K562 (cell line): ENCODE results near the gene HRH1. TPM values are rescaled to one million over a fixed set of nuclear protein-coding genes. Genes with fewer than 3 reads are reported as not detected.

Experiments
- BACH1 ChIP-seq: fragments of 200-800 bp; sonication (Bioruptor generic); IDR thresholded peaks from 2 replicates; pipeline ENCODE4 v1.6.1; 2016; ENCODE audit warnings: missing genetic modification characterization, missing compliant biosample characterization
- E2F5 ChIP-seq: sonication (generic); formaldehyde crosslinking; IDR thresholded peaks from 2 replicates; pipeline ENCODE4 v1.8.0; 2022; ENCODE audit warnings: mild to moderate bottlenecking, missing genetic modification reagents
- FOS ChIP-seq: IDR thresholded peaks from 3 replicates; pipeline ENCODE4 v1.6.1; 2011; ENCODE audit not compliant: insufficient read length; ENCODE audit errors: extremely low read depth
- HNRNPK ChIP-seq: fragments of 200-400 bp; formaldehyde crosslinking; IDR thresholded peaks from one replicate; pipeline ENCODE4 v1.6.1; 2018; ENCODE audit warnings: mild to moderate bottlenecking, low read depth, low read length; ENCODE audit not compliant: poor library complexity, severe bottlenecking
- HNRNPLL ChIP-seq: fragments of 200-400 bp; formaldehyde crosslinking; IDR thresholded peaks from 2 replicates; pipeline ENCODE4 v1.6.1; 2017; ENCODE audit warnings: low read length, low read depth, mild to moderate bottlenecking; ENCODE audit not compliant: poor library complexity, severe bottlenecking
- NFE2 ChIP-seq: IDR thresholded peaks from 2 replicates; pipeline ENCODE4 v1.6.1; 2014; ENCODE audit warnings: antibody characterized with exemption, low read depth
- NR3C1 ChIP-seq: sonication (generic); formaldehyde crosslinking; IDR thresholded peaks from 2 replicates; pipeline ENCODE4 v1.8.1; 2022; ENCODE audit warnings: missing genetic modification reagents
- PHF20 ChIP-seq: fragments of 450-650 bp; IDR thresholded peaks from 2 replicates; pipeline ENCODE4 v1.6.1; 2018; ENCODE audit not compliant: partially characterized antibody
- POLR2AphosphoS2 ChIP-seq: IDR thresholded peaks from 2 replicates; pipeline ENCODE4 v1.6.1; 2012; ENCODE audit warnings: low read length, improper control_type of control experiment
- RAD21 ChIP-seq, 2 experiments: fragments of 250-450 bp in 1 of 2; fragments of 450-650 bp in 1 of 2; sonication (Bioruptor Pico) in 1 of 2; formaldehyde crosslinking in 1 of 2; IDR thresholded peaks in 1 of 2; conservative IDR thresholded peaks in 1 of 2; 2 replicates each; pipeline versions ENCODE4 v1.4.0 to v1.8.0; 2020 to 2022; ENCODE audit warnings: mild to moderate bottlenecking in 2 of 2, moderate library complexity in 1 of 2
- RBM34 ChIP-seq: fragments of 200-400 bp; formaldehyde crosslinking; IDR thresholded peaks from 2 replicates; pipeline ENCODE4 v1.6.1; 2018; ENCODE audit warnings: low read length, borderline replicate concordance; ENCODE audit not compliant: insufficient read depth
- TEAD2 ChIP-seq: fragments of 450-650 bp; IDR thresholded peaks from 2 replicates; pipeline ENCODE4 v1.6.1; 2016; ENCODE audit warnings: missing genetic modification characterization, control low read depth, missing compliant biosample characterization
- XRCC5 ChIP-seq: fragments of 200-400 bp; formaldehyde crosslinking; IDR thresholded peaks from 2 replicates; pipeline ENCODE4 v1.6.1; 2017; ENCODE audit warnings: low read depth, mild to moderate bottlenecking, low read length
- ZNF398 ChIP-seq: fragments of 250-450 bp; sonication (Bioruptor Pico); IDR thresholded peaks from 2 replicates; pipeline ENCODE4 v1.8.0; 2021; ENCODE audit warnings: moderate library complexity, mild to moderate bottlenecking, inconsistent platforms
- ZNF639 ChIP-seq, 2 experiments: fragments of 200-800 bp in 1 of 2; sonication (Bioruptor generic) in 1 of 2; sonication (generic) in 1 of 2; formaldehyde crosslinking in 1 of 2; IDR thresholded peaks in 1 of 2; conservative IDR thresholded peaks in 1 of 2; 2 replicates each; pipeline versions ENCODE4 v1.5.0 to v1.6.1; 2016 to 2020; ENCODE audit warnings: missing compliant biosample characterization in 1 of 2, missing genetic modification characterization in 1 of 2, missing genetic modification reagents in 1 of 2
- ZNF668 ChIP-seq: fragments of 250-450 bp; sonication (Bioruptor Pico); IDR thresholded peaks from 2 replicates; pipeline ENCODE4 v1.8.0; 2022; ENCODE audit warnings: mild to moderate bottlenecking, inconsistent platforms
- polyA plus RNA-seq, 8 experiments: library from polyadenylated mRNA; depleted of rRNA in 4 of 8; stranded (reverse) in 5 of 8; unstranded in 3 of 8; fragments of >200 nt; fragmentation: Nextera tagmentation in 2 of 8; fragmentation: Illumina TruSeq in 1 of 8; extraction: Ambion mirVana in 2 of 8; extraction: Trizol in 1 of 8; gene quantifications; 2 replicates each; pipeline versions ENCODE4 v1.2.1 to v1.2.3, GENCODE V29; 2011 to 2014; ENCODE audit warnings: inconsistent platforms in 1 of 8, missing spikeins in 1 of 8
- total RNA-seq, 7 experiments: library from RNA; depleted of rRNA in 6 of 7; stranded (reverse); fragments of >200 nt in 6 of 7; fragmentation: Illumina TruSeq in 2 of 7; extraction: Trizol in 2 of 7; gene quantifications; 2 replicates each; pipeline versions ENCODE4 v1.2.1 to v1.2.3, GENCODE V29; 2011 to 2021; ENCODE audit warnings: low replicate concordance in 1 of 7
- TF ChIP-seq, protein P1 (sequence below): fragments of 150-350 bp; conservative IDR thresholded peaks from 2 replicates; pipeline ENCODE4 v1.6.1; 2014; ENCODE audit warnings: low read length
- TF ChIP-seq, protein P2 (sequence below), 3 experiments: IDR thresholded peaks in 2 of 3; conservative IDR thresholded peaks in 1 of 3; 2 replicates each; pipeline ENCODE4 v1.5.1; 2011 to 2012; ENCODE audit warnings: low read length in 3 of 3, mild to moderate bottlenecking in 3 of 3, control low read depth in 2 of 3, improper control_type of control experiment in 1 of 3, inconsistent platforms in 1 of 3, low read depth in 1 of 3, mixed read lengths in 1 of 3, moderate library complexity in 1 of 3; ENCODE audit not compliant: insufficient read depth in 2 of 3

Gene HRH1
- total and polyA plus RNA-seq, 9 of the 15 experiments (the other 6 are each of a cell fraction or from before 2014, with no cell fraction given), result 0.03 to 0.15 (median 0.06) TPM; not detected in 1

DNA sequence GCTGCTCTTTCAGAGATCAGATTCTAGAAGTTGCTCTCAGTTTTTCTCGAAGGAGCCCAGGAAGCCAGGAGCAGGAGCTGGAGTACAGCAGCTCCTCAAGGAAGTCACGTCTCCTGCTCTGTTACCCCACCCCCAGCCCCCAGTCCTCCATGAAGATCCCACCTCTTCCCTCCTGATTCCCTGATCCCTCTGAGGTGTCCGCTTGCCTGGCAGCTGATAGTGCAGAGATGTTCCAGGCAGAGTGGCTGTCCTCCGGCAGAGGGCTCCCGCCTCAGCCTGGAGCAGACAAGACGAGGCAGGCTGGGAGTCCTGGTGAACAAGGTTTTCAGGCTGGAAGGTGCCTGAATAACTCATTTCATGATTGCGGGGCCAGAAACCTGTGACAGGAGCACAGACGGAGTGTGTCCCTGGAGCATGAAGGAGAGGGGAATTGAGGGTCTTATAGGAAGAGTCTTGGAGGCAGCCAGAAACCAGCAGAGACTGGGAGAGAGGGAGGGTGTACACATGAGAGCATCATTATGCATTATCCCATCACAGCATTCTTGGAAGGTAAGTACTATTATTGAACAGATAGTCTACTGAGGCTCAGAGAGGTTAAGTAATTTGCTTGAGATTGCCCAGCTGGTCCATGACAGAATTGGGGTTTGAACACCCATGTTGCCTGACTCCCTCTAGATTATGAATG is 1.2 kb downstream of the HRH1 start (continued):
- TF ChIP-seq POLR2AphosphoS2 (no peak), XRCC5 (no peak), TEAD2 (no peak), RAD21 (CRISPR knock-in tag; conservative IDR thresholded peaks at IDR 0.05 in 1 of 2, IDR thresholded peaks at IDR 0.05 in 1 of 2) (peak; percentile 55 to 74), PHF20 (no peak), NFE2 (no peak), E2F5 (CRISPR knock-in tag) (no peak), HNRNPLL (no peak), ZNF639 (CRISPR knock-in tag; conservative IDR thresholded peaks at IDR 0.05 in 1 of 2, IDR thresholded peaks at IDR 0.05 in 1 of 2) (no peak), NR3C1 (CRISPR knock-in tag) (no peak), BACH1 (tag) (no peak), ZNF398 (CRISPR knock-in tag) (no peak), RBM34 (no peak), FOS (no peak), ZNF668 (CRISPR knock-in tag) (no peak), HNRNPK (no peak)
- TF ChIP-seq, protein P1, sequence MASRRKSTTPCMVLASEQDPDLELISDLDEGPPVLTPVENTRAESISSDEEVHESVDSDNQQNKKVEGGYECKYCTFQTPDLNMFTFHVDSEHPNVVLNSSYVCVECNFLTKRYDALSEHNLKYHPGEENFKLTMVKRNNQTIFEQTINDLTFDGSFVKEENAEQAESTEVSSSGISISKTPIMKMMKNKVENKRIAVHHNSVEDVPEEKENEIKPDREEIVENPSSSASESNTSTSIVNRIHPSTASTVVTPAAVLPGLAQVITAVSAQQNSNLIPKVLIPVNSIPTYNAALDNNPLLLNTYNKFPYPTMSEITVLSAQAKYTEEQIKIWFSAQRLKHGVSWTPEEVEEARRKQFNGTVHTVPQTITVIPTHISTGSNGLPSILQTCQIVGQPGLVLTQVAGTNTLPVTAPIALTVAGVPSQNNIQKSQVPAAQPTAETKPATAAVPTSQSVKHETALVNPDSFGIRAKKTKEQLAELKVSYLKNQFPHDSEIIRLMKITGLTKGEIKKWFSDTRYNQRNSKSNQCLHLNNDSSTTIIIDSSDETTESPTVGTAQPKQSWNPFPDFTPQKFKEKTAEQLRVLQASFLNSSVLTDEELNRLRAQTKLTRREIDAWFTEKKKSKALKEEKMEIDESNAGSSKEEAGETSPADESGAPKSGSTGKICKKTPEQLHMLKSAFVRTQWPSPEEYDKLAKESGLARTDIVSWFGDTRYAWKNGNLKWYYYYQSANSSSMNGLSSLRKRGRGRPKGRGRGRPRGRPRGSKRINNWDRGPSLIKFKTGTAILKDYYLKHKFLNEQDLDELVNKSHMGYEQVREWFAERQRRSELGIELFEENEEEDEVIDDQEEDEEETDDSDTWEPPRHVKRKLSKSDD, result no peak
- TF ChIP-seq, protein P2, sequence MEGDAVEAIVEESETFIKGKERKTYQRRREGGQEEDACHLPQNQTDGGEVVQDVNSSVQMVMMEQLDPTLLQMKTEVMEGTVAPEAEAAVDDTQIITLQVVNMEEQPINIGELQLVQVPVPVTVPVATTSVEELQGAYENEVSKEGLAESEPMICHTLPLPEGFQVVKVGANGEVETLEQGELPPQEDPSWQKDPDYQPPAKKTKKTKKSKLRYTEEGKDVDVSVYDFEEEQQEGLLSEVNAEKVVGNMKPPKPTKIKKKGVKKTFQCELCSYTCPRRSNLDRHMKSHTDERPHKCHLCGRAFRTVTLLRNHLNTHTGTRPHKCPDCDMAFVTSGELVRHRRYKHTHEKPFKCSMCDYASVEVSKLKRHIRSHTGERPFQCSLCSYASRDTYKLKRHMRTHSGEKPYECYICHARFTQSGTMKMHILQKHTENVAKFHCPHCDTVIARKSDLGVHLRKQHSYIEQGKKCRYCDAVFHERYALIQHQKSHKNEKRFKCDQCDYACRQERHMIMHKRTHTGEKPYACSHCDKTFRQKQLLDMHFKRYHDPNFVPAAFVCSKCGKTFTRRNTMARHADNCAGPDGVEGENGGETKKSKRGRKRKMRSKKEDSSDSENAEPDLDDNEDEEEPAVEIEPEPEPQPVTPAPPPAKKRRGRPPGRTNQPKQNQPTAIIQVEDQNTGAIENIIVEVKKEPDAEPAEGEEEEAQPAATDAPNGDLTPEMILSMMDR (IDR thresholded peaks at IDR 0.05 in 2 of 3, conservative IDR thresholded peaks at IDR 0.05 in 1 of 3; ENCODE audit: insufficient read depth in 2 of 3, low read depth in 1 of 3, low read length in 3 of 3), result peak; percentile 64 to 70 (median 68)
